DMS79 (cell line): ENCODE measurements around the gene PRR14.

Experiments used
- DNase-seq: peaks from one replicate; lab custom pipeline; 2025; lab: John Stamatoyannopoulos, UW

PRR14 gene

DNA sequence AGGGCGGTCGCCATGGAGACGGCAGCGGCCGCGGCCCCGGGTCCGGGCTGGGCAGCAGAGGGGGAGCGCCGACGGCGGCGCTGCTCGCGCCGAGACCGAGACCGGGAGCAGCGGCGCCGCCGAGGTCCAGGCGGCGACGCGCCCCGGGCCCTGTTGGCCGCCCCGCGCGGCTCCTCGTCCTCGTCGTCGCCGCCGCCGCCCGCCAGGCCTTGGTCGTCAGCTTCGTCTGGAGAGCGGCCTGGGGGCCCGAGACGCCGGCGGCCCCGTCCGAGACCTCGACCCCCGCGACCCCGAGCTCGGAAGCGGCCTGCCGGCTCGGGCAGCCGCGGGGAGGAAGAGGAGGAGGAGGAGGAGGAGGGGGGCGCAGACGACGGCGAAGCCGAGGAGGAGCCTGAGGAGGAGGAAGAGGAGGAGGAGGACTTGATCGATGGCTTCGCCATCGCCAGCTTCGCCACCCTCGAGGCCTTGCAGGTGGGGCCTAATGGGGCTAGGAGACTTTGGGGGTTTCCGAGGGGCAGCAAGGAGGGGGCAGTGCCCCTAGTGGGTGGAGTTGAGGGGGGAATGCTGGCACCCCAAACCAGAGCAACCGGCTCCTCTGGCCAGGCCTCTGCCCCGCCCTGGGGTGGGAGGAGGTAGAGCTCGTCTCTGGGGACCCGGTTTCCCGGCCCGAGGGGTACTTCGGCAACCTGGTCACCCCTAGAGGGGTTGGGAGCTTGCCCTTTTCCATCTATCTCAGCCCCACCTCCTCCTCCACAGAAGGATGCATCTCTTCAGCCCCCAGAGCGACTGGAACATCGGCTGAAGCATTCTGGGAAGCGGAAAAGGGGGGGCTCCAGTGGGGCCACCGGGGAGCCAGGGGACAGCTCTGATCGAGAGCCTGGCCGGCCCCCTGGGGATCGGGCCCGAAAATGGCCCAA, 9.0 kb downstream of the PRR14 start:
- DNase-seq = no peak

DNA sequence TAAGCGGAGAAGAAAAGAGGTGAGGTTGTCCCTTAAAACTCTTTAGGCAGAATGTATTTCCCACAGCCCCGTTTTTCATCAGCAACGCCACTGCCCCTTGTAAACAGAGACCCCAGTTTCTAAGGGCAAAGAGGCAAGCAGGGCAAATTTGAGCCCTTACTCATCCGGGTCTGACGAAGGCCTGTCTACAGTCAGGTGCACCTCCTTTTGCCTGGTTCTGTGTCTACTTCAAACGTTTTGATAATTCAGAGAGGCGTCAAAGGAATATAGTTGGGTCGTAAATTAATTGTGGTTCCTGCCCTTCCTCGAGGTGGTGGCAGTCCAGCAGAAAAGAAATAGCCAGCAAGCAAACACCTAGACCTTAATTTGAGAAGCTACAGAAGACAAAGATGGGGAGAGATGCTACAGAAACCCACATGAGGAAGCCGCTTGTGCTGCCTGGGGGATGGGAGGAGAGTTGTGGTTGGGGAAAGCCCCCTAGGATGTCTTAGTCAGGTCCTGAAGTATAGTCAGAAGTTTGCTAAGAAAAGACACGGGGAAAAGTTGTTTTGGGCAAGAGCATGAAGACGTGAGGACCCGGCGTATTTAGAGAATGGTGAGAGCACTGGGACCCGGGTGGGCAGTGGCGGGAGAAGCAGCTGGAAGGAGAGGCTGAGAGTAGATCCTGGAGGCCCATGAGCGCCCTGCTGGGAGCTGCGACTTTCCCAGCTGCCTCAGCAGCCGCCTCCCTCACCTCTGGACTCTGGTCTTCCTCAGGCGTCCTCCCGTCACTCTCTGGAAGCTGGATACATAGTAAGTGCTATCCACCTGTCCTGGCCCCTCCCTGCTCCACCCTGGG, 9.9 kb downstream of the PRR14 start:
- no peak for DNase-seq

DNA sequence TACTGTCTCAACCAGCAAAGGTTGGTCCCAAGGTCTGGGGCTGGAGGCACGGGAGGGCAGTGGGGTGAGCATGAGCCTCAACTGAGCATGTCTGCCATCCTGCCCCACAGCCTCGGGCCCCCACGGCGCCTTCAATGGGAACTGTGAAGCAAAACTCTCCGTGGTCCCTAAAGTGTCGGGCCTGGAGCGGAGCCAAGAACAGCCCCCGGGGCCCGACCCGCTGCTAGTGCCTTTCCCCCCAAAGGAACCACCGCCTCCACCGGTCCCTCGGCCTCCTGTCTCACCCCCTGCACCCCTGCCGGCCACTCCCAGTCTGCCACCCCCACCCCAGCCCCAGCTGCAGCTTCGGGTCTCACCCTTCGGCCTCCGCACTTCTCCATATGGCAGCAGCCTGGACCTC, 11.7 kb downstream of the PRR14 start:
- no peak for DNase-seq

DNA sequence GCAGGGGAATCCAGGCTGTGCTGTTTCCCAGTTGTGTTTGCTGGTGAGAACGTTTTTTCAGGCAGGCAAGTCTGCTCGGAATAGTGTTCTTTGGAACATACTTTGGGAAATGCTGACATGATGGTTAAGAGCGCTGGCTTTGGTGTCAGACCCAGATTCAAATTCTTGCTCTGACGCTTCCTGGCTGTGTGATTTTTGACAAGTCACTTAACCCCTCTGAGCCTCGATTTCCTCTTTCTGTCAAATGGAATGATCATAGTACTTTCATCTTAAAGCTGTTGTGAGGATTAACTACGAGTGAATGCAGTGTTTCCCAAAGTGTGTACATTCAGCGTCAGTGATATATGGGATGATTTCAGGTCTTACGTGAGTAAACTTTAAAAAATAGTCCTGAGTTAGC, 12.3 kb downstream of the PRR14 start:
- no peak for DNase-seq

DNA sequence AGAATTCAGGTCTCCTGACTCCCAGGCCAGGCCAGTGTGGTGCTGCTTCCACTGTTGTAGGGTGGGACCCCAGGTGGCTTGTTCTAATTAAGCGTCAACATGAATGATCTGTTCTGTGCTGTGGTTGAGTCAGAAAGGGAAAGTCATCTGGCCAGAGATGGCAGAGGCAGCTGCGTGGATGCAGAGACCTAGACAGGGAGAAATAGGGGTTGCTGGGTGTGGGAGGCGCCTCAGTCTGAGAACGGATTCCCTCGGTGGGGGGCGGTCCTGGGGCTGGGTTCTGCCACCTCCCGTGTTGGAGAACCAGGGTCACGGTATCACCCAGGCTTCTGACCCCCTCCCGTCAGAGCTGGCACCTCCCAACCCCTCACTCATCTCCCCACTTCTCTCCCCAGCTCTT, 13.1 kb downstream of the PRR14 start:
- DNase-seq = no peak

DNA sequence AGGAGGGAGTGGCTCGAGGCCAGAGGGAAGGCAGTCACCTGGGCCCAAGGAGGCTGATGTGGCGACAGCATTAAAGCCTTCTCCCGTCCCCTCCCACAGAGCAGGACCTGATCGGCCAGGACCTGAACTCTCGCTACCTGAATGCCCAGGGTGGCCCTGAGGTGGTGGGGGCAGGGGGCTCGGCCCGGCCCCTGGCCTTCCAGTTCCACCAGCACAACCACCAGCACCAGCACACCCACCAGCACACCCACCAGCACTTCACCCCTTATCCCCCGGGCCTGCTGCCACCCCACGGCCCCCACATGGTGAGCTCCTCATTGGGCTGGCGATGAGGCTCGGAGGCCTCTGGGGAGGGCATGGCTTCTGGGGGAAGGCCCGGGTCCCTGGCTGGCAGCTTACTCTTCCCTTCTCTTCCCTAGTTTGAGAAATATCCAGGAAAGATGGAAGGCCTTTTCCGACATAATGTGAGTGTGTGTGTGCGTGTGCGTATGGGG, 13.9 kb downstream of the PRR14 start:
- no peak for DNase-seq

DNA sequence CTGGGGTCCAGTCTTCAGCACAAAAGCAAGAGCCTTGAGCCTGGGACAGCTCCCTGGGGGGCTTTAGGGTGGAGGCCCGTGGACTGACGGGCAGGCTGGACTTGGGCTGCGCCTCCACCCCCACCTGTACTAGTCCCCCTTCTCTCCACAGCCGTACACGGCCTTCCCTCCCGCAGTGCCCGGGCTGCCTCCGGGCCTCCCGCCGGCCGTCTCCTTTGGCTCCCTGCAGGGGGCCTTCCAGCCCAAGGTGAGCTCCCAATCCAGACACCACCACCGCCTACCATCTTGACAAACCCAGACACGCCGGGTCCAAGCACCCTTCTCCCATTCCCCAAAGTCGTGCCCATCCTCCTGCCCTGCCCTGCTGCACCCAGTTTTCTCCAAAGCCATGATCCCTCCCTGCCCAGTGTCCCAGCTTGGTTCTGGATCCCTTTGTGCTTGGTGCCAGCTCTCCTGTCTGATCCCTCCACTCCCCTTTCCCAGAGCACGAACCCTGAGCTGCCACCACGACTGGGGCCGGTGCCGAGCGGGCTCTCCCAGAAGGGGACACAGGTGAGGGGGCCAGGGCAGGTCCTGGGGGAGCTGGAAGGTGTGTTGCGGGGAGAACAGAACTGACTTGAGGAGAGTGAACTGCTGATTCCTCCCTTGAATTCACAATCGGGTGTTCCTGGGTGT, 14.5 kb downstream of the PRR14 start:
- no peak for DNase-seq

DNA sequence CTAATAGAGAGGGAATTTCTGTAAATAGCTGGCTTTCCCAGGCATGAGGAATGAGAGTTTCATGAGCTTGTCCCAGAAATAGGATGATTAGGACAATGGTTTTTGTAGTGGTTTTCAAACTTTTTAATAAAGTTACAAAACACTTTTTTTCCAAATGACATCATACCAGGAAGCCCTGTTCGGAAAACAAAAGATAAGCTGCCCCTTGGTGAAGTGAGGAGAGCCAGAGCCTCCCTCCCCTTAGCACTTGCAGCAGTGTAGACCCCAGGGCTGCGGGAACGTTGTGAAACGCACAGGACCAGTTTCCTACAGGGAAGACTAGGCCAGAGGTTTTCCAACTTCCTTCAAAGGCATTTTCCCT, 15.1 kb downstream of the PRR14 start:
- no peak for DNase-seq

DNA sequence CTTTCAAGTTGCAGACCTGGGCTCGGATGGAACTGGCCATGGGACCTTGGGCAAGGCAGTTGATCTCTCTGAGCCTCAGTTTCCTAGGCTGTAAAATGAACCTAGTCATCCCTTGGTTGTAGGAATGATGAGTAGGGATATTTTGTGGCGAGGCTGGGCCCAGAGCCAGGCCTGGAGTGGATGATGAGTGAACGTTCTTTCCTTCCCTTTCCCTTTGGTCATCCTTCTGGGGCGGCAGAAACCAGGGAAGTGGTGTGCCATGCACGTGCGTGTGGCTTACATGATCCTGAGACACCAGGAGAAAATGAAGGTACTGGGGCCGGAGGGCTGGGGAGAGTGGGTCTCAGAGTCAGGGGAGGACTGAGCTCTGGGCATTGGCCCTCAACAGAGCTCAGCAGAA, 15.9 kb downstream of the PRR14 start:
- no peak for DNase-seq

DNA sequence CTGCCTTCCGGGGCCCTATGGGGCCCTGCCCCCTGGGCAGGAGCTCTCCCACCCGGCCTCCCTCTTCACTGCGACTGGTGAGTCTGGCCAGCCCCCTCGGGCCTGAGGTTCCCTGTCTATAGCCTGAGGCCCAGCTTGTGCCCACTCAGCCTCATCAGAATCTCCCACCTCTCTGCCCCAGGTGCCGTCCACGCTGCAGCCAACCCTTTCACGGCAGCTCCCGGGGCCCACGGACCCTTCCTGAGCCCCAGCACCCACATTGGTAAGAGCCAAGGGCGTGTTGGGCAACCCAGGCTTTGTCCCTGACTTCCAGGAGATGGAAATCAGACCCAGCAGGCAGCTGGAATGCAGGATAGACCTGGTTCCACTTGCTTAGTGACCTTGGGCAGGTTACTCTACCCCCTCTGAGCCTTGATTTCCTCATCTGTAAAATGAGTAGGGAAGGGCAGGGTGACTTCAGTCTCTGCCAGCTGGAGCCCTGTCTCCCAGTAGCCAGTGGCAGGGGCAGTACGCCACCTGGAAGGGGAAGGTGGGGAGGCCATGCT, 16.7 kb downstream of the PRR14 start:
- no peak for DNase-seq

DNA sequence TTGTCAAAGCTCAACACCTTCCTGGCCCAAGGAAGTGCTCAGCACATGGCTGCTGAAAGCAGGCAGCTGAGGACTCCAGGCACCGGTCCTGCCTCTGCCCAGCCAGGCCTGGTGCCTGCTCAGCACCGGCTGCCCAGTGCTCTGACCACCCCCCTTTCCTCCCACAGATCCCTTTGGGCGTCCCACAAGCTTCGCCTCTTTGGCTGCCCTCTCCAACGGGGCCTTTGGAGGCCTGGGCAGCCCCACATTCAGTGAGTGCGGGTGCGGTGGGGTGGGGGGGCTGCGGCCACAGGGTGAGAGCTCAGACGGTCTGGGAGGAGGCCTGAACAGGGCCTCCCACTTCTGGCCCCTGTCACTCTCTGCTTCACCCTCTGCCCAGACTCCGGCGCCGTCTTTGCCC, 17.6 kb downstream of the PRR14 start:
- no peak for DNase-seq

DNA sequence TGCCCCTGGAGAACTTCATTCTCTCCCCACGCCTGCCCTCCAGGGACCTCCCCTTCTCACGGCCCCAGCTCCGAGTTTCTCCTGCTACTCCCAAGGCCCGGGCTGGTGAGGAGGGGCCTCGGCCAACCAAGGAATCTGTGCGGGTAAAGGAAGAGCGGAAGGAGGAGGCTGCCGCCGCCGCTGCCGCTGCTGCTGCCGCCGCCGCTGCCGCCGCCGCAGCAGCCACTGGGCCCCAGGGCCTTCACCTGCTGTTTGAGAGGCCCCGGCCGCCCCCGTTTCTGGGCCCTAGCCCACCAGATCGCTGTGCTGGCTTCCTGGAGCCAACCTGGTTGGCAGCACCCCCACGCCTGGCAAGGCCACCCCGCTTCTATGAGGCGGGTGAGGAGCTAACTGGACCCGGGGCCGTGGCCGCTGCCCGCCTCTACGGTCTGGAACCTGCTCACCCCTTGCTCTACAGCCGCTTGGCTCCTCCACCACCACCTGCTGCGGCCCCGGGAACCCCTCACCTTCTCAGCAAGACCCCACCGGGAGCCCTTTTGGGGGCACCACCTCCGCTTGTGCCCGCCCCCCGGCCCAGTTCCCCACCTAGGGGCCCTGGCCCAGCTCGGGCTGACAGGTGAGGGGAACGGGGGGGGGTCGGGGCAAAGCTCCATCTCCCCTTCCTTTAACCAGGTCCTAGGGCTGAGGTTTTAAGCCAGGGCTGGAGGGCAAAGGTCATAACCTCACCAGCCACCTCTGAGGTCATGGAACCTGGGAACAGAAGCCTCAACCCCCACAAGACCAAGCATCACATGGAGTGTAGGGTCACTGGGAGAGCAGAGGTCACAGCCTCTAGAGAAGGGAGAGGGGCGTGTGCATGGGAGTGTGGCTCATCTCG, 18.5 kb downstream of the PRR14 start:
- no peak for DNase-seq

DNA sequence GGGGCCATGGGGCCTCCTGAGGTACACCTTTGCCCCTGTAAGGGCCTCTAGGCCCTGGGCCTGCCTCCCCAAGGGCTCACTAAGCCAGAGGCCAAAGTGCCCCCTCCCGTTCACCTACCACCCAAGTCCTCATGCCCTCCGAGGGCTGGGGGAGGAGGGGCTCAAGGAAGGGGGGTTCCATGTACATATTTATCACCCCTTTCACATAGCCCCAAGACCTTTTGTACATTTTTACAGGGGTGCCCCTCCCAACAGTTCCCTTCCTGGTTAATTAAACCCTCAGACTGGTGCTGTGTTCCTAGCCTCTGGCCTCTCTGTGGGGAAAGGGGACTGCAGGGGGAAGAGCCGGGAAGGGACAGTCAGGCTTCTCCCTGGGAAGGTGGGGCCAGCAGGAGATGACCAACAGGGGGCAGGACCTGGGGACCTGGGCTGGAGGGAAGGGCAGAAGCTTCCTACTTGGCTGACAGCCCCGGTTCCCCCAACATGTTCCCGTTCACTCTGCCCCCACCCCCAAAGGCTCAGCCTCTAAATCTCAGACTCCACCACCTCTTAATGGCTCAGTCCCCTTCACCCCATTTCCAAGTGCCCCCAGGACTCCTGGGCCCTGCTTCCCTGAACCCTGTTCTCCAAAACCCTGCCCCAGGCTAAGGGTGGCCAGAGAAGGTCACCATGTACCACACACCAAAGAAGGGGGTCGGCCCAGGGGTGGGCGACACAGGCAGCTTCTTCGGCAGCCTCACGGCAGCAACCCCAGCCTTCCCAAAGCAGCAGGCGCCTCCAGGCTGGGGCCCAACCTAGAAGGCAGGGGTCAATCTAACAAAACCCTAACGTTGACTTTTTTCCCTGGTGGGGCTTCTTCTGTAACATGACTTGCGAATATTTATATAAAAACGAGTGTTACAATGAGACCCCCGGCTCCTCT, 19.4 kb downstream of the PRR14 start:
- no peak for DNase-seq

DNA sequence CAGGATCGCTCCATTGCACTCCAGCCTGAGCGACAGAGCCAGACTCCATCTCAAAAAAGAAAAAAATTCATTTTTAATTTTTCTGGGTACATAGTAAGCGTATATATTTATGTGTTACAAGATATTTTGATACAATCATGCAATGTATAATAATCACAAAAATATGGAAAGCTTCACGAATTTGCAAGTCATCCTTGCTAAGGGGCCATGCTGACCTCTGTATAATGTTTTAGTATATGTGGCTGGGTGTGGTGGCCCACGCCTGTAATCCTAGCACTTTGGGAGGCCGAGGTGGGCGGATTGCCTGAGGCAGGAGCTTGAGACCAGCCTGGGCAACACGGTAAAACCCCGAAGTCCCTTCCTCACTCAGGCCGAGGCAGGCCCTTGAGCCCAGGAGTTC, 24.4 kb downstream of the PRR14 start:
- no peak for DNase-seq

DNA sequence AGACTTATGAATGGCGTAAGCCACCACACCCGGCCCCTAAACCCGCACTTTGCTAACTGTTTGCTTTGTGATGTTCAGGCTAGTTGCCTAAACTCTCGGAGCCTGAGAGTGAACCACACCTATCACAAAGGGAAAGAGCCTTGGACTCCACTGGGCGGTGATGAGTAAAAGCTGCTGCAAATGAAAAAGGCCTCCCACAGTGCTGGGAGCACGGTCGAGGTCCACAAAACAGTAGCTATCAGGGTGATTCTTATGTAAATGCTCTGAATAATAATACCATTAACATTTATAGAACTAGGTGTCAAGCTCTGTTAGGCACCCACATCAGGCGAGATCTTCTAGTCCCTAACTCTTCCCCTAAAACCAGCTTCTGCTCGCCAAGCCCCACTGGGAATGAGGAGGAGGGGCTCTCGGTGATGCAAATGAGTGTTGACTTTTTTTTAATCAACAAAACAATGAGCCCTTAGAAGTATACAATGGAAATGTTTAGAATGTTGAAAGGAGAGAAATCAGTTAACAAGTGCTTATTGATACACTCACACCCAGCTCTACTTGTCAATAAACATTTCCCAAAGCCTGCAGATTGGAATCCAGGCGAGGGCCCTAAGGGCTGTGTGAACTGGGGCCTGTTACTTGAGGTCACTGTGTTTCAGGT, 27.3 kb downstream of the PRR14 start:
- no peak for DNase-seq

DNA sequence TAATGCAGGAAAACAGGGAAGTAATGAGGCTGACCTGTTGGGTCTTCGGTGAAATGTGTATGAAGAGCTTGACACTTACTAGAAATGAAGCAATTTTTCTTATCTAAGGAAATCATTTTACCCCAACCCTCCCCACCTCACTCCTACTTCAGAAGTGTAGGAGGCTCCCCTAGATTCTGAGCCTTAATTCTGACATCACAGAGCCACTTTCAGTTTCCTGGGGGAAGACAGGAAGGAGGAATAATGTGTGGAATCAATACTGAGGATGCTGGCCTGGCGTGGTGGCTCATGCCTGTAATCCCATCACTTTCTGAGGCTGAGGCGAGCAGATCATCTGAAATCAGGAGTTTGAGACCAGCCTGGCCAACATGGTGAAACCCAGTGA, 27.8 kb downstream of the PRR14 start:
- DNase-seq = no peak

DNA sequence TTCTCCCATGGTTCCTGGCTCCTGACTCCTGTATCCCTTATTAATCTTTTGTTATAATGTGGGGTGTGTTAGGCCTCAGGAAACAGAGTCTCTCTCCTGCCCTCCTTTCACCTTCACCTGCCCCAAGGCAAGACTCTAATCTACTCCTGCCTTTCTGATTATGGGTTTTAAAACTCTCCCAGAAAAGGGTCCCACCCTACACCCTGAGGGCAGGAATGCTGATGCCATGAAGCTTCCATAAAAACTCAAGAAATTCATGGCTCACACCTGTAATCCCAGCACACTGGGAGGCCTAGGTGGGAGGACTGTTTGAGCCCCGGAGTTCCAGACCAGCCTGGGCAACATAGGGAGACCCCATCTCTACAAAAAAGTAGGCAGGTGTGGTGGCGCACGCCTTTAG, 29.6 kb downstream of the PRR14 start:
- DNase-seq = no peak

DNA sequence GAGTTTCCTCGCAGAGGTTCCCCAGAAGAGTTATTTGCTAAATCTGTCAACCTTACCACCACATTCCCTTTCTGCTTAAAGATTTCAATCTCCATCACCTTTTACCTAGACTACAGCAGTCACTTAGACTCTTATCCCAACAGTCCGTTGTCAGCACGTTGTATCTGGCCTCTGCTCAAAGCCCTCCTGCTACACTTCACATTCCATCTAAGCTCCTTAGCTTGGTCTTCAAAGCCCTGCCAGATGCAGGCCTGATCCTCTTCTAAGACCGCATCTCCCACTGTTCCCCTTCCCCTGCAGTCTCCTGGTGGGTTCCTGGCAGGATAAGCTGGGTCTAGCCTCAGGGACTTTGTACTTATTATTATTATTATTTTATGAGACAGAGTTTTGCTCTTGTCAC, 37.9 kb downstream of the PRR14 start:
- no peak for DNase-seq

DNA sequence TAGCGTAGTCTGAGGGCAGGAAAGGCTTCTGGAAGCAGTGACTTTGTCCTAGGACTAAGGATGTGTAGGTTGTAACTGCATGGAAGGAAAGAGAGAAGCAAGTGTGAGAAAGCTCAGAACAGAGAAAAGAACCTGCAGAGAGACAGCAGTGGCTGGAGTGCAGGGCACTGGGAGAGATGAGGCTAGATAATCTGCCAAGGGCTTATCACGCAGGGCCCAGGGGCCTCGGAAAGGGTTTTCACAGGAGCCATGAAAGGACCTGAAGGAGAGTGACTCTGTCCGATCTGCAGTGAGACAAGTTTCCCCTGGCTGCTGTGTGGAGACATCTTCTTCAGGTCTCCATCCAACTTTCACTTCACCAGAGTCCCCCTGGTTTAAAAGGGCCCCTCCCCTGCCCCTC, 41.1 kb downstream of the PRR14 start:
- no peak for DNase-seq
